GM13977 (cell line): ENCODE results near the gene RIF1.

Experiments
- DNase-seq: peaks from one replicate; pipeline ENCODE4 v3.0.0; 2012; ENCODE audit warnings: low spot score
- CTCF ChIP-seq: IDR thresholded peaks from 2 replicates; pipeline ENCODE4 v1.5.1; 2012; ENCODE audit warnings: mild to moderate bottlenecking, control low read depth; ENCODE audit not compliant: insufficient read depth; ENCODE audit errors: extremely low read depth, missing control alignments
- in situ Hi-C: fragments of 300-500 bp; cut with MboI; formaldehyde crosslinking; loops from one replicate; pipeline ENCODE4 v1.12.0; 2022; ENCODE audit warnings: low sequenced_read_pairs, low pct_unique_long_range_greater_than_20kb, mixed read lengths, inconsistent platforms; ENCODE audit not compliant: unreplicated experiment

The RIF1 gene

GRCh38 chr2:151490276-151490675, 80.6 kb downstream of the RIF1 start:
- TF ChIP-seq CTCF, result no peak
- DNase-seq, result no peak
- in situ Hi-C loops, result no loop called here

- no peak for TF ChIP-seq CTCF
- DNase-seq, result no peak
- in situ Hi-C loops, result no loop called here
Observed at GRCh38 chr2:151491496-151491895, 81.8 kb downstream of the RIF1 start.

- TF ChIP-seq CTCF, result no peak
- no peak for DNase-seq
Observed at GRCh38 chr2:151498178-151498577, 88.5 kb downstream of the RIF1 start.

GRCh38 chr2:151506170-151506569, 96.5 kb downstream of the RIF1 start:
- DNase-seq, result no peak
- in situ Hi-C loops, result no loop called here
- no peak for TF ChIP-seq CTCF

More at GRCh38 chr2:151498178-151498577, 88.5 kb downstream of the RIF1 start:
- in situ Hi-C loops, result no loop called here

GRCh38 chr2:151508519-151508918, 98.8 kb downstream of the RIF1 start:
- in situ Hi-C loops, result no loop called here
- no peak for TF ChIP-seq CTCF

GRCh38 chr2:151518802-151519201, 109.1 kb downstream of the RIF1 start:
- DNase-seq, result no peak
- TF ChIP-seq CTCF, result no peak
- in situ Hi-C loops, result no loop called here

More at GRCh38 chr2:151508519-151508918, 98.8 kb downstream of the RIF1 start:
- no peak for DNase-seq

GRCh38 chr2:151520976-151521375, 111.3 kb downstream of the RIF1 start:
- no peak for TF ChIP-seq CTCF
- in situ Hi-C loops, result no loop called here
- no peak for DNase-seq
